Transverse colon (tissue), 4 donors: ENCODE measurements around the gene SMG5.

ENCODE experiments used
- EP300 ChIP-seq: sonication (generic); formaldehyde crosslinking; IDR thresholded peaks from one replicate; pipeline ENCODE4 v1.6.1; 2017; ENCODE audit warnings: antibody characterized with exemption, low read depth
- POLR2A ChIP-seq: fragments of 450-650 bp; IDR thresholded peaks from one replicate; pipeline ENCODE4 v1.6.1; 2016; ENCODE audit warnings: antibody characterized with exemption, mild to moderate bottlenecking, moderate library complexity
- POLR2AphosphoS5 ChIP-seq, 3 donors: sonication (generic); formaldehyde crosslinking; IDR thresholded peaks; one replicate each; pipeline ENCODE4 v1.6.1; 2016; ENCODE audit warnings: antibody characterized with exemption in 3 of 3
- TF ChIP-seq, protein P1 (sequence below), 5 experiments: fragments of 200-600 bp in 3 of 5; fragments of 450-650 bp in 2 of 5; sonication (generic) in 3 of 5; IDR thresholded peaks; 1 replicate in 2 of 5; 2 replicates in 3 of 5; pipeline ENCODE4 v1.5.1; 2016 to 2017; ENCODE audit warnings: antibody characterized with exemption in 5 of 5, inconsistent platforms in 3 of 5, mild to moderate bottlenecking in 2 of 5, moderate library complexity in 1 of 5

GRCh38 chr1:156203331-156203730 is 79.3 kb downstream of the SMG5 start:
- TF ChIP-seq, protein P1, sequence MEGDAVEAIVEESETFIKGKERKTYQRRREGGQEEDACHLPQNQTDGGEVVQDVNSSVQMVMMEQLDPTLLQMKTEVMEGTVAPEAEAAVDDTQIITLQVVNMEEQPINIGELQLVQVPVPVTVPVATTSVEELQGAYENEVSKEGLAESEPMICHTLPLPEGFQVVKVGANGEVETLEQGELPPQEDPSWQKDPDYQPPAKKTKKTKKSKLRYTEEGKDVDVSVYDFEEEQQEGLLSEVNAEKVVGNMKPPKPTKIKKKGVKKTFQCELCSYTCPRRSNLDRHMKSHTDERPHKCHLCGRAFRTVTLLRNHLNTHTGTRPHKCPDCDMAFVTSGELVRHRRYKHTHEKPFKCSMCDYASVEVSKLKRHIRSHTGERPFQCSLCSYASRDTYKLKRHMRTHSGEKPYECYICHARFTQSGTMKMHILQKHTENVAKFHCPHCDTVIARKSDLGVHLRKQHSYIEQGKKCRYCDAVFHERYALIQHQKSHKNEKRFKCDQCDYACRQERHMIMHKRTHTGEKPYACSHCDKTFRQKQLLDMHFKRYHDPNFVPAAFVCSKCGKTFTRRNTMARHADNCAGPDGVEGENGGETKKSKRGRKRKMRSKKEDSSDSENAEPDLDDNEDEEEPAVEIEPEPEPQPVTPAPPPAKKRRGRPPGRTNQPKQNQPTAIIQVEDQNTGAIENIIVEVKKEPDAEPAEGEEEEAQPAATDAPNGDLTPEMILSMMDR (IDR thresholded peaks at IDR 0.05), result no peak
- TF ChIP-seq POLR2A (no peak), POLR2AphosphoS5 (IDR thresholded peaks at IDR 0.05) (no peak), EP300 (no peak)
